GM21717 (cell line): ENCODE data around the gene RUBCNL.
A peak's percentile ranks its signal among the peaks of the same experiment; 100 is the strongest.

Experiments
- ATAC-seq: cut with Tn5 transposase; IDR thresholded peaks from one replicate; pipeline ENCODE4 v1.9.1; 2021; ENCODE audit warnings: mild to moderate bottlenecking, moderate library complexity; ENCODE audit not compliant: unreplicated experiment

RUBCNL gene

DNA sequence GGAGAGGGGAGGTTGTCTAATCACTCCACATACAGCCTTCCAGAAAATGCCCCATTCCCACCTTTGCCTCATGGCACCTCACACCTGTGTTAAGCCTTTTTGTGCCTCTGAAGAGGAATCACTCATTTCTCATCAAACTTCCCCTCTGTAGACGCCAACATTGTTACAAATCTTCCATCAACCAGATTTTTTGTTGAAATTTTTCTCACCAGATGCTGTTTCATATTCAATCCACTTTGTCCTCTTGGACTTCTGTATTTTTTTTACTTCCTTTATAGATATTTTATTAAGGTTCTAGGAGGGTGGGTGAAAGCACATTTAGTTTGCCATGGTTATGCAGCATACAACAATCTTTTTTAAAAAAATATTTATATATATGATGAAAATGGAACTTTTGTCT, 74.0 kb downstream of the RUBCNL start:
- ATAC-seq: no peak

DNA sequence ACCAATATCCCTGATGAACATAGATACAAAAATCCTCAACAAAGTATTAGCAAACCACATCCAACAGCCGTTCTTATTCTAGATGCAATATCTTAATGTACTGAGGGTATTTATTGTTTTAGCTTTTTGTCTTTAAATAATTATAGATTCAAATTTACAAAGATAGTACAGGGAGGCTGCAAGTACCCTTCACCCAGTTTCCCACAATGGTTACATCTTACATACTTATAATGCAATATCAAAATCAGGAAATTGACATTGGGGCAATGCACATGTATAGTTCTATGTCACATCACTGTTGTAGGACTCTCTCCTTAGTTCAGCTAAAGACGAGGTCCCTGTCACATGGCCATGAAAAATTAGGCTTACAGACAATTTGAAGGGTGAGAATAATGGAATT, 75.8 kb downstream of the RUBCNL start:
- ATAC-seq: no peak

GRCh38 chr13:46310066-46310465, 77.0 kb downstream of the RUBCNL start:
- ATAC-seq: no peak

- no peak for ATAC-seq
Measured at GRCh38 chr13:46307554-46307953, 79.5 kb downstream of the RUBCNL start.

GRCh38 chr13:46304546-46304945, 82.5 kb downstream of the RUBCNL start:
- no peak for ATAC-seq

- no peak for ATAC-seq
Measured at GRCh38 chr13:46303742-46304385, 83.2 kb downstream of the RUBCNL start.

DNA sequence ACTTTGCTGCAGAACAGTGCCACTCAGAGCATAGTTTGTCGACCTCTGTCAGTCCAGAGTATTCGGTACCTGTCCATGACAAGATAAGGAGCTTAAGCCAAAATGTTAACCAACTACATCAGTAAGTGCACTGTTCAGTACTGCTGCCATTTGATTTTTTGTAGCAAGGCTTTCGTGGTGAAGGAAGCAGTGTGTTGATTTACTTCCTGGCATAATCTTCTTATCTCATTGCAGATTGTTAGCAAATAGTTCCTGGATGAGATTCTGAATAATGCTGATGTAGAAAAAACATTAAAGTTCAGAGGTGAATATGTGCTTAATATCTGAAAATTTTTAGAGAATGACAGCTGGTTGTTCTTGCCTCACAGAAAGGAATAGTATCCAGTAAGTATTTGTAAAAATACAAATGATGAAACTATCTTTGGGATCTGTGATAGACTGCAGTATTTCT, 89.7 kb downstream of the RUBCNL start:
- ATAC-seq: no peak

DNA sequence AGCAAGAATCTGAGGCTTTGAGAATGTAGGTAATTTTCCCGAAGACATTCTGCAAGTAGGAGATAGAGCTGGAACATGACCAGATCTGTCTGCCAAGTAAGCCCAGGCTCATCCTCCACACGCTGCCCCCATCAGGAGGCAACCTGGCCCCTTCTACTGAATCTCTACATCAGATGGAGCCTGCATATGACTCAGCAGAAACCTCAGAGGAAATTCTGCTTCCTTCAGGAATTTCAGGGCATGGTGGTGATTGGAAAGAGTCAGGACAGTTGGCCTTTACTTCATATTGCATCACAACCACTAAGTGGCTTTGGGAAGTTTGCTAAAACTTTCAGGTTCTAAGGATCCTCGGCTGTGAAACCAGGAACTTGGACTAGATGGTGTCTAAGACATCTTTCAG, 90.1 kb downstream of the RUBCNL start:
- no peak for ATAC-seq

GRCh38 chr13:46296115-46296822, 90.8 kb downstream of the RUBCNL start:
- ATAC-seq: peak; percentile 32

GRCh38 chr13:46295491-46296114, 91.4 kb downstream of the RUBCNL start:
- ATAC-seq: peak; percentile 64

- no peak for ATAC-seq
Measured at GRCh38 chr13:46293436-46293835, 93.6 kb downstream of the RUBCNL start.
